Naive thymus-derived CD4-positive, alpha-beta T cell (primary cell): Measurements from ENCODE around the gene CCDC91. TPM values are rescaled to one million over a fixed set of nuclear protein-coding genes. Genes with fewer than 3 reads are reported as not detected.
"Not testable (repeated sequence)": the region's sequence is repeated elsewhere in the genome, so short reads cannot be mapped to it uniquely, and the experiment has no call there.

Experiments used
- ATAC-seq: fragments of 150-1000 bp; cut with Tn5 transposase; 2 replicates; pipeline ENCODE4 v1.10.0; 2021; ENCODE audit warnings: mild to moderate bottlenecking, moderate library complexity
- CTCF ChIA-PET: fragments of 350-600 bp; sonication (Branson Sonifier 250); formaldehyde crosslinking; loops from one replicate; lab custom pipeline; 2021; ENCODE audit warnings: antibody characterized with exemption; lab: Charles Lee
- POLR2A ChIA-PET: fragments of 350-600 bp; sonication (Branson Sonifier 250); formaldehyde crosslinking; loops from one replicate; lab custom pipeline; 2021; ENCODE audit warnings: antibody characterized with exemption, inconsistent platforms; lab: Charles Lee
- DNase-seq, 9 donors: peaks; one replicate each; pipeline versions ENCODE4 v3.0.0 to v3.0.0-alpha.2; 2020 to 2022; ENCODE audit warnings: mixed read lengths in 1 of 9
- H3K27ac ChIP-seq: one replicate; pipeline ENCODE4 v1.7.0; 2013; ENCODE audit warnings: mild to moderate bottlenecking, low read depth, low read length, moderate library complexity
- H3K27me3 ChIP-seq, 2 donors: one replicate each; pipeline ENCODE4 v1.7.0; 2013; ENCODE audit warnings: low read length in 2 of 2, mild to moderate bottlenecking in 2 of 2, moderate library complexity in 2 of 2; ENCODE audit not compliant: control insufficient read depth in 2 of 2, insufficient read depth in 2 of 2
- H3K36me3 ChIP-seq, 3 experiments: 1 replicate in 2 of 3; 2 replicates in 1 of 3; pipeline ENCODE4 v1.7.0; 2013; ENCODE audit warnings: low read length in 3 of 3, mild to moderate bottlenecking in 3 of 3, moderate library complexity in 1 of 3; ENCODE audit not compliant: insufficient read depth in 3 of 3, control insufficient read depth in 2 of 3
- H3K4me1 ChIP-seq, 2 donors: one replicate each; pipeline ENCODE4 v1.7.0; 2013; ENCODE audit warnings: low read length in 2 of 2, mild to moderate bottlenecking in 2 of 2, moderate library complexity in 1 of 2; ENCODE audit not compliant: control insufficient read depth in 2 of 2, insufficient read depth in 2 of 2
- H3K4me3 ChIP-seq: 2 replicates; pipeline ENCODE4 v1.7.0; 2013; ENCODE audit warnings: mild to moderate bottlenecking, low read length
- H3K9me3 ChIP-seq, 3 experiments: 1 replicate in 2 of 3; 2 replicates in 1 of 3; pipeline ENCODE4 v1.7.0; 2013; ENCODE audit warnings: low read length in 3 of 3; ENCODE audit not compliant: control insufficient read depth in 2 of 3
- H3K27ac Mint-ChIP-seq, 9 donors: one replicate each; pipeline ENCODE4 v1.8.0; 2020 to 2022; ENCODE audit warnings: mixed read lengths in 9 of 9, mild to moderate bottlenecking in 8 of 9, moderate library complexity in 5 of 9, inconsistent platforms in 2 of 9
- H3K27me3 Mint-ChIP-seq, 5 donors: one replicate each; pipeline ENCODE4 v1.8.0; 2021 to 2022; ENCODE audit warnings: mixed read lengths in 5 of 5, mild to moderate bottlenecking in 1 of 5
- H3K36me3 Mint-ChIP-seq, 5 donors: one replicate each; pipeline ENCODE4 v1.8.0; 2020 to 2022; ENCODE audit warnings: mixed read lengths in 5 of 5, mild to moderate bottlenecking in 3 of 5, inconsistent platforms in 1 of 5
- H3K4me1 Mint-ChIP-seq, 7 donors: one replicate each; pipeline ENCODE4 v1.8.0; 2020 to 2022; ENCODE audit warnings: mixed read lengths in 7 of 7, mild to moderate bottlenecking in 3 of 7, inconsistent platforms in 1 of 7
- H3K4me3 Mint-ChIP-seq, 10 donors: one replicate each; pipeline ENCODE4 v1.8.0; 2020 to 2022; ENCODE audit warnings: mild to moderate bottlenecking in 10 of 10, mixed read lengths in 10 of 10, moderate library complexity in 6 of 10, inconsistent platforms in 2 of 10
- H3K9me3 Mint-ChIP-seq, 11 donors: one replicate each; pipeline ENCODE4 v1.8.0; 2020 to 2022; ENCODE audit warnings: mixed read lengths in 11 of 11, mild to moderate bottlenecking in 4 of 11, inconsistent platforms in 1 of 11, moderate library complexity in 1 of 11
- intact Hi-C, 2 donors: fragments of 100-400 bp; cut with micrococcal nuclease; formaldehyde crosslinking; loops; one replicate each; pipeline ENCODE4 v1.15.1; 2023
- polyA plus RNA-seq, 2 donors: library from polyadenylated mRNA; unstranded; fragments of 300-500 nt; fragmentation: Illumina TruSeq; gene quantifications; one replicate each; pipeline ENCODE4 v1.2.3, GENCODE V29; 2021
- total RNA-seq, 6 experiments: library from RNA in 5 of 6; stranded (reverse) in 5 of 6; gene quantifications; 1 replicate in 5 of 6; 2 replicates in 1 of 6; pipeline ENCODE4 v1.2.3 and lab custom pipeline; 2021 to 2026

The CCDC91 gene
- total and polyA plus RNA-seq, 7 experiments from 2014 or later, result 20.2 to 105 (median 78.0) TPM

- Histone ChIP-seq H3K9me3 (peaks cover 0 to 20% (median 10%) of the 10 kb centered on the region in 3 experiments), H3K4me1 (no peaks in the 10 kb centered on the region), H3K36me3 (peaks cover 0 to 21% (median 0%) of the 10 kb centered on the region in 3 experiments), H3K27me3 (no peaks in the 10 kb centered on the region), H3K4me3 (no peak overlapping the region), H3K27ac (no peak overlapping the region)
- no peak overlapping the region for H3K4me3 Mint-ChIP-seq
- H3K27ac Mint-ChIP-seq, result no peak overlapping the region
- POLR2A ChIA-PET, result no interaction called here
- no peak for ATAC-seq
- H3K9me3 Mint-ChIP-seq, result peaks cover 9 to 42% (median 21%) of the 10 kb centered on the region in 11 donors
- H3K36me3 Mint-ChIP-seq, result peaks cover 17 to 83% (median 67%) of the 10 kb centered on the region in 5 donors
- intact Hi-C loops, result no loop called here
- peaks cover 0 to 4% (median 0%) of the 10 kb centered on the region in 7 donors for H3K4me1 Mint-ChIP-seq
- CTCF ChIA-PET, result no interaction called here
- DNase-seq, result no peak
- no peaks in the 10 kb centered on the region for H3K27me3 Mint-ChIP-seq
These were observed 184.3 kb downstream of the CCDC91 start for GRCh38 chr12:28374556-28374955.

GRCh38 chr12:28378736-28379135 is 188.5 kb downstream of the CCDC91 start:
- Mint-ChIP-seq H3K27ac (no peak overlapping the region), H3K36me3 (peaks cover 4 to 63% (median 49%) of the 10 kb centered on the region in 5 donors)
- CTCF ChIA-PET, result no interaction called here

GRCh38 chr12:28379779-28380178 is 189.5 kb downstream of the CCDC91 start:
- POLR2A ChIA-PET, H3K27ac Mint-ChIP-seq, H3K4me1 Mint-ChIP-seq, DNase-seq, ATAC-seq, H3K36me3 ChIP-seq, H3K27me3 ChIP-seq, H3K9me3 ChIP-seq, H3K27ac ChIP-seq, H3K4me3 ChIP-seq, H3K27me3 Mint-ChIP-seq, H3K9me3 Mint-ChIP-seq, H3K4me1 ChIP-seq, H3K4me3 Mint-ChIP-seq, CTCF ChIA-PET: not testable (repeated sequence)
- intact Hi-C loops, result loop anchor here in 1 of 2 donors (5.0 kb wide), 1 partner anchor 387 kb away; no protein-coding TSS in a partner anchor
- H3K36me3 Mint-ChIP-seq, result peaks cover 4 to 58% (median 44%) of the 10 kb centered on the region in 5 donors

More at GRCh38 chr12:28378736-28379135, 188.5 kb downstream of the CCDC91 start:
- Histone ChIP-seq H3K36me3 (no peaks in the 10 kb centered on the region), H3K27ac (no peak overlapping the region), H3K4me1 (no peaks in the 10 kb centered on the region), H3K27me3 (no peaks in the 10 kb centered on the region), H3K9me3 (no peaks in the 10 kb centered on the region), H3K4me3 (no peak overlapping the region)
- POLR2A ChIA-PET, result no interaction called here
- no peak overlapping the region for H3K4me3 Mint-ChIP-seq
- ATAC-seq (no peak), DNase-seq (no peak)
- no peaks in the 10 kb centered on the region for H3K27me3 Mint-ChIP-seq
- H3K9me3 Mint-ChIP-seq, result peaks cover 0 to 9% (median 1%) of the 10 kb centered on the region in 11 donors
- H3K4me1 Mint-ChIP-seq, result peaks cover 0 to 4% (median 0%) of the 10 kb centered on the region in 7 donors
- intact Hi-C loops, result no loop called here

GRCh38 chr12:28383368-28383767 is 193.1 kb downstream of the CCDC91 start:
- DNase-seq (no peak), ATAC-seq (no peak)
- H3K4me1 ChIP-seq, result no peaks in the 10 kb centered on the region
- H3K9me3 ChIP-seq, result no peaks in the 10 kb centered on the region
- ChIA-PET CTCF (no interaction called here), POLR2A (no interaction called here)
- no peak overlapping the region for H3K27ac Mint-ChIP-seq
- peaks cover 4 to 63% (median 57%) of the 10 kb centered on the region in 5 donors for H3K36me3 Mint-ChIP-seq
- H3K27me3 Mint-ChIP-seq, result no peaks in the 10 kb centered on the region
- H3K36me3 ChIP-seq, result no peaks in the 10 kb centered on the region
- peaks cover 0 to 3% (median 0%) of the 10 kb centered on the region in 7 donors for H3K4me1 Mint-ChIP-seq
- no peak overlapping the region for H3K27ac ChIP-seq
- H3K27me3 ChIP-seq, result no peaks in the 10 kb centered on the region
- peaks cover 0 to 6% (median 1%) of the 10 kb centered on the region in 11 donors for H3K9me3 Mint-ChIP-seq
- intact Hi-C loops, result loop anchor here in 1 of 2 donors (5.0 kb wide), 1 partner anchor 391 kb away; no protein-coding TSS in a partner anchor
- H3K4me3 ChIP-seq, result no peak overlapping the region
- H3K4me3 Mint-ChIP-seq, result no peak overlapping the region

GRCh38 chr12:28388879-28389278 is 198.6 kb downstream of the CCDC91 start:
- Histone ChIP-seq H3K36me3 (peaks cover 0 to 15% (median 4%) of the 10 kb centered on the region in 3 experiments), H3K27ac (no peak overlapping the region), H3K4me3 (no peak overlapping the region), H3K9me3 (no peaks in the 10 kb centered on the region), H3K4me1 (no peaks in the 10 kb centered on the region), H3K27me3 (no peaks in the 10 kb centered on the region)
- H3K4me1 Mint-ChIP-seq, result peaks cover 0 to 7% (median 0%) of the 10 kb centered on the region in 7 donors
- peaks cover 7 to 73% (median 66%) of the 10 kb centered on the region in 5 donors for H3K36me3 Mint-ChIP-seq
- ChIA-PET CTCF (no interaction called here), POLR2A (no interaction called here)
- intact Hi-C loops, result no loop called here
- no peak overlapping the region for H3K27ac Mint-ChIP-seq
- no peak for ATAC-seq
- no peak for DNase-seq
- no peak overlapping the region for H3K4me3 Mint-ChIP-seq
- H3K9me3 Mint-ChIP-seq, result peaks cover 0 to 5% (median 0%) of the 10 kb centered on the region in 11 donors
- no peaks in the 10 kb centered on the region for H3K27me3 Mint-ChIP-seq

GRCh38 chr12:28390206-28390605 is 199.9 kb downstream of the CCDC91 start:
- Histone ChIP-seq H3K27ac (no peak overlapping the region), H3K4me3 (no peak overlapping the region), H3K36me3 (peaks cover 0 to 24% (median 4%) of the 10 kb centered on the region in 3 experiments), H3K27me3 (no peaks in the 10 kb centered on the region), H3K4me1 (no peaks in the 10 kb centered on the region), H3K9me3 (no peaks in the 10 kb centered on the region)
- H3K27me3 Mint-ChIP-seq, result no peaks in the 10 kb centered on the region
- intact Hi-C loops, result no loop called here
- peaks cover 0 to 7% (median 0%) of the 10 kb centered on the region in 7 donors for H3K4me1 Mint-ChIP-seq
- ChIA-PET POLR2A (no interaction called here), CTCF (no interaction called here)
- H3K9me3 Mint-ChIP-seq, result peaks cover 0 to 5% (median 0%) of the 10 kb centered on the region in 11 donors
- H3K4me3 Mint-ChIP-seq, result no peak overlapping the region
- DNase-seq (no peak), ATAC-seq (no peak)
- H3K27ac Mint-ChIP-seq, result no peak overlapping the region
- peaks cover 9 to 86% (median 75%) of the 10 kb centered on the region in 5 donors for H3K36me3 Mint-ChIP-seq
